GM12878 (cell line): Measurements from ENCODE around the gene MAGED1.

Experiments used
- ATF3 ChIP-seq: IDR thresholded peaks from 2 replicates; pipeline ENCODE4 v1.6.1; 2011; ENCODE audit warnings: low read depth, mild to moderate bottlenecking, low read length, moderate library complexity, borderline replicate concordance; ENCODE audit errors: extremely low read depth
- REST ChIP-seq: IDR thresholded peaks from 2 replicates; pipeline ENCODE4 v1.6.1; 2012; ENCODE audit warnings: mild to moderate bottlenecking, low read depth, low read length

GRCh38 chrX:51853251-51853650 lies 40.2 kb upstream of the MAGED1 start:
- TF ChIP-seq REST, result no peak
- TF ChIP-seq ATF3, result no peak
